Prostate gland (tissue), 2 donors: ENCODE results near the gene CLHC1.

Experiments
- CTCF ChIP-seq, 4 experiments: fragments of 200-600 bp in 2 of 4; fragments of 450-650 bp in 2 of 4; sonication (generic) in 2 of 4; IDR thresholded peaks; 1 replicate in 3 of 4; 2 replicates in 1 of 4; pipeline ENCODE4 v1.5.1; 2016 to 2019; ENCODE audit warnings: antibody characterized with exemption in 4 of 4, mild to moderate bottlenecking in 2 of 4, moderate library complexity in 2 of 4
- POLR2A ChIP-seq: fragments of 450-650 bp; IDR thresholded peaks from one replicate; pipeline ENCODE4 v1.6.1; 2016; ENCODE audit warnings: antibody characterized with exemption, mild to moderate bottlenecking
- POLR2AphosphoS5 ChIP-seq: sonication (generic); formaldehyde crosslinking; IDR thresholded peaks from one replicate; pipeline ENCODE4 v1.6.1; 2017; ENCODE audit warnings: antibody characterized with exemption

DNA sequence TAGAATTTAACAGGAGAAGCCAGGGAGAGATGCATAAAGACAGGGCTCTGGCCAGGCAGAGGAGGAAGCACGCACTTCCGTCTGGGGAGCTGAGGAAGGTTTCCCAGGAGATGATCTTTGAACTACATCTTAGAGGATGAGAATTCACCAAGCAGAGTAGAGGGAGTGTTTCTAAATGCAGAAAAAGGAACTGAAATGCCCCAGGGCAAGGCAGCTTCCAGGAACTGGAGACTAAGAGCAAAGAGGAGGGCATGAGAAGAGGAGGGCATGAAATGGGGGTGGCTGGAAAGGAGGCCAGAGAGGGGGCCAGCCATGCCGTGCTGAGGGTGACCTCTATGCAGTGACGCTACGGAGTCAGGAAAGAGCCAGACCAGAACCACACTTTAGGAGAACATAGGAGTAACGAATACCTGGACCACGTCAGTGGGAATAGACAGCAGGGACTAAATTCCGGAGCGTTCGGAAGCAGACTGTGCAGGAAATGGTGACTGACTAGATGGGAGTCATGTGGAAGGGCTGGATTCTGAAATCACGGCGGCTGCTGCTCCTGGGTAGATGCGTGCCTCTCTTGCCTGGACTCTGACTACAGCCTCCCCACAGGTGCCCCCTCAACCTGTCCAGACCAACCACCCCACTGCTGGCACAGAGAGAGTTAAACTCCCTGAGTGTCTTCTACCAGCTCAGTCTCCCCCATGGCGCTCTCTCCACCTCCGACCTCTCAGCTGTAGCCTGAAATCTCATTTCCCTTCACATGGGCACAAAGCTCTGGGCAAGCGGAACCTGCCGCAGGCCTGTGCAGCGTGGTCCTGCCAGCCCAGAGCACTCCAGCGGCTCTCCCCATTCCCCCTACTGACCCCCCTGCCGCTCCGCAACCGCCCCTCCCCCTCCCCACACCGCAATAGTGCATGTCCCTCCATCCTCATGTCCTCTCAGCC lies 94.8 kb downstream of the CLHC1 start:
- TF ChIP-seq POLR2A (no peak), CTCF (IDR thresholded peaks at IDR 0.05) (no peak), POLR2AphosphoS5 (no peak)
